ENCODE data around the gene MEGF6. TPM values are rescaled to one million over a fixed set of nuclear protein-coding genes. Genes with fewer than 3 reads are reported as not detected.

Gene MEGF6
- total RNA-seq, 3 donors from 2014 or later = 19.3 to 32.1 (median 24.2) TPM

- Histone ChIP-seq H3K4me3 (no peak overlapping the region), H3K4me1 (no peaks in the 10 kb centered on the region), H3K36me3 (no peaks in the 10 kb centered on the region), H3K9me3 (no peaks in the 10 kb centered on the region), H3K27me3 (no peaks in the 10 kb centered on the region), H3K27ac (no peak overlapping the region)
- TF ChIP-seq CTCF (IDR thresholded peaks at IDR 0.05) (no peak), POLR2A (IDR thresholded peaks at IDR 0.05) (no peak), POLR2AphosphoS5 (IDR thresholded peaks at IDR 0.05) (no peak)
- intact Hi-C loops (cut with DNase I; ENCODE audit: low total_unique reads) = no loop called here
- no peak for DNase-seq (ENCODE audit: low spot score in 2 of 2)
Observed at GRCh38 chr1:3638676-3639075, 27.4 kb upstream of the MEGF6 start.

GRCh38 chr1:3638027-3638426, 26.7 kb upstream of the MEGF6 start:
- no peak overlapping the region for H3K4me3 ChIP-seq
- DNase-seq (ENCODE audit: low spot score in 2 of 2) = no peak
- no peaks in the 10 kb centered on the region for H3K27me3 ChIP-seq
- no peaks in the 10 kb centered on the region for H3K4me1 ChIP-seq
- no peak overlapping the region for H3K27ac ChIP-seq
- H3K9me3 ChIP-seq = no peaks in the 10 kb centered on the region
- intact Hi-C loops (cut with DNase I; ENCODE audit: low total_unique reads) = no loop called here
- TF ChIP-seq CTCF (IDR thresholded peaks at IDR 0.05) (no peak), POLR2A (IDR thresholded peaks at IDR 0.05) (no peak), POLR2AphosphoS5 (IDR thresholded peaks at IDR 0.05) (no peak)
- no peaks in the 10 kb centered on the region for H3K36me3 ChIP-seq

DNA sequence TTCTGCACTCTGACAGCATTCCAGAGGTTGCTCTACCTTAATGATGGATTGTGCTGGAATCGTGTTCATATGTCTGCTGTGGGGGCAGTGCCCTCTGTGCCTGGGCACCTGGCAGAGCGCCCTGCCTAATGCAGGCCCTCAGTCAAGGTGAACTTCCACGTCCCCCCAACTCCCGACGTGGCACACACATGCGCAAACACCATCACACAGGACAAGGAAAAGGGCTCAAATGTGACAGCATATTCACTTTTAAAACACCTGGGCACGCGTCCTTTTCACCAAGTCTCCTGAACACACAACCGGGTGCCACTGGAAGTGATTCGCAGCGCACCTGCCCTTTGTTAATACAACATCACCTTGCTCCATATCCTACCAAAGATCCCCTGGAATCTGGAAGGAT, 25.2 kb upstream of the MEGF6 start:
- TF ChIP-seq CTCF (IDR thresholded peaks at IDR 0.05) (no peak), POLR2A (IDR thresholded peaks at IDR 0.05) (no peak), POLR2AphosphoS5 (IDR thresholded peaks at IDR 0.05) (no peak)

DNA sequence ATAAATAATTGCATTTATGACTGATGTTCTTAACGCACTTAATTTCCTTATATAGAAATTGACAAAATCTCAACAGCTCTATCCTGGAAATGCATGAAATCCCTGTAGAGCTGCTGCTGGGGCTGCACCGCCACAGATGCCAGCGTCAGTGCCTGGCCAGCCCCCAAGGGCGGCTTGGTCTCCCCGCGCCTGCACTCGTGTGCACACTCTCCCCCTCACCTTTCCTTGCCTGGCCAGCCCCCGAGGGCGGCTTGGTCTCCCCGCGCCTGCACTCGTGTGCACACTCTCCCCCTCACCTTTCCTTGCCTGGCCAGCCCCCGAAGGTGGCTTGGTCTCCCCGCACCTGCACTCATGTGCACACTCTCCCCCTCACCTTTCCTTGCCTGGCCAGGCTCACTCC, 24.8 kb upstream of the MEGF6 start:
- no peaks in the 10 kb centered on the region for H3K36me3 ChIP-seq
- H3K4me1 ChIP-seq = no peaks in the 10 kb centered on the region
- H3K27me3 ChIP-seq = no peaks in the 10 kb centered on the region
- DNase-seq (ENCODE audit: low spot score in 2 of 2) = no peak
- no peaks in the 10 kb centered on the region for H3K9me3 ChIP-seq
- intact Hi-C loops (cut with DNase I; ENCODE audit: low total_unique reads) = no loop called here
- TF ChIP-seq POLR2AphosphoS5 (IDR thresholded peaks at IDR 0.05) (no peak), POLR2A (IDR thresholded peaks at IDR 0.05) (no peak), CTCF (IDR thresholded peaks at IDR 0.05) (no peak)
- no peak overlapping the region for H3K4me3 ChIP-seq
- no peak overlapping the region for H3K27ac ChIP-seq

More for the DNA sequence above, 25.2 kb upstream of the MEGF6 start:
- peak in 1 of 2 donors; percentile 43 for DNase-seq (ENCODE audit: low spot score in 2 of 2)
- intact Hi-C loops (cut with DNase I; ENCODE audit: low total_unique reads) = no loop called here
- Histone ChIP-seq H3K27me3 (no peaks in the 10 kb centered on the region), H3K4me1 (no peaks in the 10 kb centered on the region), H3K27ac (no peak overlapping the region), H3K36me3 (no peaks in the 10 kb centered on the region), H3K4me3 (no peak overlapping the region), H3K9me3 (no peaks in the 10 kb centered on the region)

- intact Hi-C loops (cut with DNase I; ENCODE audit: low total_unique reads) = no loop called here
- no peaks in the 10 kb centered on the region for H3K36me3 ChIP-seq
Observed at GRCh38 chr1:3634059-3634800, 22.9 kb upstream of the MEGF6 start.

More at GRCh38 chr1:3634059-3634800, 22.9 kb upstream of the MEGF6 start:
- no peak overlapping the region for H3K4me3 ChIP-seq
- H3K4me1 ChIP-seq = no peaks in the 10 kb centered on the region
- no peak for TF ChIP-seq CTCF (IDR thresholded peaks at IDR 0.05)
- no peak for TF ChIP-seq POLR2AphosphoS5 (IDR thresholded peaks at IDR 0.05)
- TF ChIP-seq POLR2A (IDR thresholded peaks at IDR 0.05) = no peak
- H3K27ac ChIP-seq = no peak overlapping the region
- no peak for DNase-seq (ENCODE audit: low spot score in 2 of 2)
- H3K9me3 ChIP-seq = no peaks in the 10 kb centered on the region
- H3K27me3 ChIP-seq = no peaks in the 10 kb centered on the region
